Testis (tissue), 2 donors: ENCODE measurements around the gene PCCA.

Source experiments
- CTCF ChIP-seq, 3 experiments: fragments of 450-650 bp in 2 of 3; fragments of 200-600 bp in 1 of 3; sonication (generic) in 1 of 3; IDR thresholded peaks; one replicate each; pipeline ENCODE4 v1.5.1; 2016 to 2019; ENCODE audit warnings: antibody characterized with exemption in 3 of 3, mild to moderate bottlenecking in 2 of 3, moderate library complexity in 1 of 3
- POLR2A ChIP-seq: fragments of 450-650 bp; IDR thresholded peaks from one replicate; pipeline ENCODE4 v1.6.1; 2017; ENCODE audit warnings: antibody characterized with exemption, mild to moderate bottlenecking, moderate library complexity

GRCh38 chr13:100443998-100444328, 355.1 kb downstream of the PCCA start:
- TF ChIP-seq CTCF (IDR thresholded peaks at IDR 0.05) (no peak), POLR2A (no peak)
